GM23338 (cell line): ENCODE results near the gene CDK1.
"Not testable (repeated sequence)": the region's sequence is repeated elsewhere in the genome, so short reads cannot be mapped to it uniquely, and the experiment has no call there.

Experiments used
- CREB1 ChIP-seq: fragments of 250-450 bp; sonication (Bioruptor Pico); IDR thresholded peaks from 2 replicates; pipeline ENCODE4 v1.5.0; 2020; ENCODE audit warnings: low read depth, mild to moderate bottlenecking, moderate library complexity
- EZH2 ChIP-seq: fragments of 200-600 bp; sonication (generic); IDR thresholded peaks from one replicate; pipeline ENCODE4 v1.8.0; 2017; ENCODE audit warnings: antibody characterized with exemption, mild to moderate bottlenecking, low read depth; ENCODE audit not compliant: unreplicated experiment
- EZH2phosphoT487 ChIP-seq: fragments of 200-600 bp; sonication (generic); IDR thresholded peaks from one replicate; pipeline ENCODE4 v1.8.1; 2018; ENCODE audit warnings: antibody characterized with exemption; ENCODE audit not compliant: unreplicated experiment
- JUNB ChIP-seq: IDR thresholded peaks from one replicate; pipeline ENCODE4 v1.6.1; 2016; ENCODE audit warnings: antibody characterized with exemption; ENCODE audit not compliant: unreplicated experiment
- POLR2AphosphoS5 ChIP-seq: IDR thresholded peaks from 2 replicates; pipeline ENCODE4 v1.6.1; 2016; ENCODE audit warnings: antibody characterized with exemption, low read depth
- ZNF331 ChIP-seq: fragments of 250-450 bp; sonication (Bioruptor Pico); IDR thresholded peaks from 2 replicates; pipeline ENCODE4 v1.5.0; 2020; ENCODE audit warnings: low read depth, mild to moderate bottlenecking, moderate library complexity
- TF ChIP-seq, protein P1 (sequence below), 2 experiments: fragments of 200-600 bp in 1 of 2; sonication (generic) in 1 of 2; conservative IDR thresholded peaks; 2 replicates each; pipeline versions ENCODE4 v1.5.1 to v1.6.1; 2016 to 2017; ENCODE audit warnings: antibody characterized with exemption in 2 of 2, low read depth in 2 of 2, mild to moderate bottlenecking in 2 of 2, moderate library complexity in 1 of 2
- TF ChIP-seq, protein P2 (sequence below): IDR thresholded peaks from one replicate; pipeline ENCODE4 v1.6.1; 2018; ENCODE audit warnings: antibody characterized with exemption; ENCODE audit not compliant: unreplicated experiment

DNA sequence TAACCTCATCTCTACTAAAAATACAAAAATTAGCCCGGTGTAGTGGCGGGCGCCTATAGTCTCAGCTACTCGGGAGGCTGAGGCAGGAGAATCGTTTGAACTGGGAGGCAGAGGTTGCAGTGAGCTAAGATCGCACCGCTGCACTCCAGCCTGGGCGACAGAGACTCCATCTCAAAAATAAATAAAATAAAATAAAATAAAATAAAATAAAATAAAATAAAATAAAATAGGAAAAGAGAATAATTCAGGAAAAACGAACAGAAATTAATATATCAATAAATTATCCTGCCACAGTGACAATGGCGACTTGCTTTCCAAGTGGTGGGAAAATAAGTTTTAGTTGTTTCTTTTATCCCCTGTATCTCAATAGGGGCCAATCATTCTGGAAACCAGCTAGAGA lies 62.9 kb downstream of the CDK1 start:
- TF ChIP-seq, protein P1, sequence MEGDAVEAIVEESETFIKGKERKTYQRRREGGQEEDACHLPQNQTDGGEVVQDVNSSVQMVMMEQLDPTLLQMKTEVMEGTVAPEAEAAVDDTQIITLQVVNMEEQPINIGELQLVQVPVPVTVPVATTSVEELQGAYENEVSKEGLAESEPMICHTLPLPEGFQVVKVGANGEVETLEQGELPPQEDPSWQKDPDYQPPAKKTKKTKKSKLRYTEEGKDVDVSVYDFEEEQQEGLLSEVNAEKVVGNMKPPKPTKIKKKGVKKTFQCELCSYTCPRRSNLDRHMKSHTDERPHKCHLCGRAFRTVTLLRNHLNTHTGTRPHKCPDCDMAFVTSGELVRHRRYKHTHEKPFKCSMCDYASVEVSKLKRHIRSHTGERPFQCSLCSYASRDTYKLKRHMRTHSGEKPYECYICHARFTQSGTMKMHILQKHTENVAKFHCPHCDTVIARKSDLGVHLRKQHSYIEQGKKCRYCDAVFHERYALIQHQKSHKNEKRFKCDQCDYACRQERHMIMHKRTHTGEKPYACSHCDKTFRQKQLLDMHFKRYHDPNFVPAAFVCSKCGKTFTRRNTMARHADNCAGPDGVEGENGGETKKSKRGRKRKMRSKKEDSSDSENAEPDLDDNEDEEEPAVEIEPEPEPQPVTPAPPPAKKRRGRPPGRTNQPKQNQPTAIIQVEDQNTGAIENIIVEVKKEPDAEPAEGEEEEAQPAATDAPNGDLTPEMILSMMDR (conservative IDR thresholded peaks at IDR 0.05; ENCODE audit: low read depth in 2 of 2): not testable (repeated sequence)
- TF ChIP-seq EZH2; POLR2AphosphoS5; EZH2phosphoT487; CREB1 (CRISPR knock-in tag); JUNB; ZNF331: not testable (repeated sequence)
- TF ChIP-seq, protein P2, sequence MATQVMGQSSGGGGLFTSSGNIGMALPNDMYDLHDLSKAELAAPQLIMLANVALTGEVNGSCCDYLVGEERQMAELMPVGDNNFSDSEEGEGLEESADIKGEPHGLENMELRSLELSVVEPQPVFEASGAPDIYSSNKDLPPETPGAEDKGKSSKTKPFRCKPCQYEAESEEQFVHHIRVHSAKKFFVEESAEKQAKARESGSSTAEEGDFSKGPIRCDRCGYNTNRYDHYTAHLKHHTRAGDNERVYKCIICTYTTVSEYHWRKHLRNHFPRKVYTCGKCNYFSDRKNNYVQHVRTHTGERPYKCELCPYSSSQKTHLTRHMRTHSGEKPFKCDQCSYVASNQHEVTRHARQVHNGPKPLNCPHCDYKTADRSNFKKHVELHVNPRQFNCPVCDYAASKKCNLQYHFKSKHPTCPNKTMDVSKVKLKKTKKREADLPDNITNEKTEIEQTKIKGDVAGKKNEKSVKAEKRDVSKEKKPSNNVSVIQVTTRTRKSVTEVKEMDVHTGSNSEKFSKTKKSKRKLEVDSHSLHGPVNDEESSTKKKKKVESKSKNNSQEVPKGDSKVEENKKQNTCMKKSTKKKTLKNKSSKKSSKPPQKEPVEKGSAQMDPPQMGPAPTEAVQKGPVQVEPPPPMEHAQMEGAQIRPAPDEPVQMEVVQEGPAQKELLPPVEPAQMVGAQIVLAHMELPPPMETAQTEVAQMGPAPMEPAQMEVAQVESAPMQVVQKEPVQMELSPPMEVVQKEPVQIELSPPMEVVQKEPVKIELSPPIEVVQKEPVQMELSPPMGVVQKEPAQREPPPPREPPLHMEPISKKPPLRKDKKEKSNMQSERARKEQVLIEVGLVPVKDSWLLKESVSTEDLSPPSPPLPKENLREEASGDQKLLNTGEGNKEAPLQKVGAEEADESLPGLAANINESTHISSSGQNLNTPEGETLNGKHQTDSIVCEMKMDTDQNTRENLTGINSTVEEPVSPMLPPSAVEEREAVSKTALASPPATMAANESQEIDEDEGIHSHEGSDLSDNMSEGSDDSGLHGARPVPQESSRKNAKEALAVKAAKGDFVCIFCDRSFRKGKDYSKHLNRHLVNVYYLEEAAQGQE: not testable (repeated sequence)
